ENCODE measurements around the gene CAPN12.

CAPN12 gene

GRCh38 chr19:38763795-38764220, 19.5 kb upstream of the CAPN12 start:
- TF ChIP-seq RAD21 (IDR thresholded peaks at IDR 0.05; ENCODE audit: low read depth) = no peak
- no peak for TF ChIP-seq TAF1 (IDR thresholded peaks at IDR 0.05; ENCODE audit: low read depth)
- no peak for TF ChIP-seq TCF12 (IDR thresholded peaks at IDR 0.05; ENCODE audit: low read depth)
- TF ChIP-seq, protein P1, sequence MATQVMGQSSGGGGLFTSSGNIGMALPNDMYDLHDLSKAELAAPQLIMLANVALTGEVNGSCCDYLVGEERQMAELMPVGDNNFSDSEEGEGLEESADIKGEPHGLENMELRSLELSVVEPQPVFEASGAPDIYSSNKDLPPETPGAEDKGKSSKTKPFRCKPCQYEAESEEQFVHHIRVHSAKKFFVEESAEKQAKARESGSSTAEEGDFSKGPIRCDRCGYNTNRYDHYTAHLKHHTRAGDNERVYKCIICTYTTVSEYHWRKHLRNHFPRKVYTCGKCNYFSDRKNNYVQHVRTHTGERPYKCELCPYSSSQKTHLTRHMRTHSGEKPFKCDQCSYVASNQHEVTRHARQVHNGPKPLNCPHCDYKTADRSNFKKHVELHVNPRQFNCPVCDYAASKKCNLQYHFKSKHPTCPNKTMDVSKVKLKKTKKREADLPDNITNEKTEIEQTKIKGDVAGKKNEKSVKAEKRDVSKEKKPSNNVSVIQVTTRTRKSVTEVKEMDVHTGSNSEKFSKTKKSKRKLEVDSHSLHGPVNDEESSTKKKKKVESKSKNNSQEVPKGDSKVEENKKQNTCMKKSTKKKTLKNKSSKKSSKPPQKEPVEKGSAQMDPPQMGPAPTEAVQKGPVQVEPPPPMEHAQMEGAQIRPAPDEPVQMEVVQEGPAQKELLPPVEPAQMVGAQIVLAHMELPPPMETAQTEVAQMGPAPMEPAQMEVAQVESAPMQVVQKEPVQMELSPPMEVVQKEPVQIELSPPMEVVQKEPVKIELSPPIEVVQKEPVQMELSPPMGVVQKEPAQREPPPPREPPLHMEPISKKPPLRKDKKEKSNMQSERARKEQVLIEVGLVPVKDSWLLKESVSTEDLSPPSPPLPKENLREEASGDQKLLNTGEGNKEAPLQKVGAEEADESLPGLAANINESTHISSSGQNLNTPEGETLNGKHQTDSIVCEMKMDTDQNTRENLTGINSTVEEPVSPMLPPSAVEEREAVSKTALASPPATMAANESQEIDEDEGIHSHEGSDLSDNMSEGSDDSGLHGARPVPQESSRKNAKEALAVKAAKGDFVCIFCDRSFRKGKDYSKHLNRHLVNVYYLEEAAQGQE (IDR thresholded peaks at IDR 0.05; ENCODE audit: low read depth) = no peak
- TF ChIP-seq YY1 (IDR thresholded peaks at IDR 0.05; ENCODE audit: low read depth) = no peak
- no peak for TF ChIP-seq TEAD4 (IDR thresholded peaks at IDR 0.05)
- TF ChIP-seq, protein P2, sequence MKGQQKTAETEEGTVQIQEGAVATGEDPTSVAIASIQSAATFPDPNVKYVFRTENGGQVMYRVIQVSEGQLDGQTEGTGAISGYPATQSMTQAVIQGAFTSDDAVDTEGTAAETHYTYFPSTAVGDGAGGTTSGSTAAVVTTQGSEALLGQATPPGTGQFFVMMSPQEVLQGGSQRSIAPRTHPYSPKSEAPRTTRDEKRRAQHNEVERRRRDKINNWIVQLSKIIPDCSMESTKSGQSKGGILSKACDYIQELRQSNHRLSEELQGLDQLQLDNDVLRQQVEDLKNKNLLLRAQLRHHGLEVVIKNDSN (IDR thresholded peaks at IDR 0.05) = no peak
- no peak for TF ChIP-seq ZBTB7A (IDR thresholded peaks at IDR 0.05; ENCODE audit: low read depth)

DNA sequence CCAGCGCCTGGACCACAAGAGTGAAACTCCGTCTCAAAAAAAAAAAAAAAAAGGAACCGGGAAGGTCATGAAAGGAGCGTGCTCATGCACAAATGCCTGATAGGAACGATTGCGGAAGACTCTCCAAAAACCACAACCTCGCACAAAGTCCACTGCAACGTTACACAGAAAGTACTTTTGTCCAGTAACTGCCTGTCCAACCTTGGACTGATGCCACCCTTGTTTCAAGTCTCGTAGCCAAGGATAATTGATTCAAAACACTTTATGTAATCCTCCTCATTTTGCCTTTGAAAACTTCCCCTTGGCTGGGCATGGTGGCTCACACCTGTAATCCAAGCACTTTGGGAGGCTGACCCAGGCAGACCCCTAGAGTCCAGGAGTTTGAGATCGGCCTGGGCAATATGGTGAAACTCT, 15.3 kb upstream of the CAPN12 start:
- TF ChIP-seq, protein P2 (IDR thresholded peaks at IDR 0.05) = no peak
- TF ChIP-seq TCF12 (IDR thresholded peaks at IDR 0.05; ENCODE audit: low read depth) = no peak
- no peak for TF ChIP-seq RAD21 (IDR thresholded peaks at IDR 0.05; ENCODE audit: low read depth)
- no peak for TF ChIP-seq FOXM1 (IDR thresholded peaks at IDR 0.05; ENCODE audit: borderline replicate concordance, low read depth)
- no peak for TF ChIP-seq EGR1 (IDR thresholded peaks at IDR 0.05)
- TF ChIP-seq, protein P3, sequence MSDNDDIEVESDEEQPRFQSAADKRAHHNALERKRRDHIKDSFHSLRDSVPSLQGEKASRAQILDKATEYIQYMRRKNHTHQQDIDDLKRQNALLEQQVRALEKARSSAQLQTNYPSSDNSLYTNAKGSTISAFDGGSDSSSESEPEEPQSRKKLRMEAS (IDR thresholded peaks at IDR 0.05) = no peak
- TF ChIP-seq TEAD4 (IDR thresholded peaks at IDR 0.05) = no peak
- no peak for TF ChIP-seq EP300 (IDR thresholded peaks at IDR 0.05; ENCODE audit: borderline replicate concordance)
- no peak for TF ChIP-seq YY1 (IDR thresholded peaks at IDR 0.05; ENCODE audit: low read depth)
- TF ChIP-seq ZBTB7A (IDR thresholded peaks at IDR 0.05; ENCODE audit: low read depth) = no peak

- TF ChIP-seq, protein P1 (IDR thresholded peaks at IDR 0.05; ENCODE audit: low read depth) = no peak
- TF ChIP-seq FOXM1 (IDR thresholded peaks at IDR 0.05; ENCODE audit: borderline replicate concordance, low read depth) (no peak), RAD21 (IDR thresholded peaks at IDR 0.05; ENCODE audit: low read depth) (no peak), NFIC (IDR thresholded peaks at IDR 0.05) (no peak), YY1 (IDR thresholded peaks at IDR 0.05; ENCODE audit: low read depth) (no peak), CREB1 (IDR thresholded peaks at IDR 0.05; ENCODE audit: low read depth) (no peak)
These were observed 1.0 kb upstream of the CAPN12 start for GRCh38 chr19:38745316-38745715.

- TF ChIP-seq YY1 (IDR thresholded peaks at IDR 0.05; ENCODE audit: low read depth) (no peak), FOXM1 (IDR thresholded peaks at IDR 0.05; ENCODE audit: borderline replicate concordance, low read depth) (no peak), TEAD4 (IDR thresholded peaks at IDR 0.05) (no peak), TCF12 (IDR thresholded peaks at IDR 0.05; ENCODE audit: low read depth) (no peak)
- TF ChIP-seq, protein P1 (IDR thresholded peaks at IDR 0.05; ENCODE audit: low read depth) = no peak
These were observed 600 bp upstream of the CAPN12 start for GRCh38 chr19:38744874-38745273.

- TF ChIP-seq YY1 (IDR thresholded peaks at IDR 0.05; ENCODE audit: low read depth) = no peak
- no peak for TF ChIP-seq TAF1 (IDR thresholded peaks at IDR 0.05; ENCODE audit: low read depth)
- no peak for TF ChIP-seq EP300 (IDR thresholded peaks at IDR 0.05; ENCODE audit: borderline replicate concordance)
- TF ChIP-seq FOXM1 (IDR thresholded peaks at IDR 0.05; ENCODE audit: borderline replicate concordance, low read depth) = no peak
- no peak for TF ChIP-seq EGR1 (IDR thresholded peaks at IDR 0.05)
- TF ChIP-seq CREB1 (IDR thresholded peaks at IDR 0.05; ENCODE audit: low read depth) = no peak
- no peak for TF ChIP-seq ZBTB7A (IDR thresholded peaks at IDR 0.05; ENCODE audit: low read depth)
- TF ChIP-seq, protein P2 (IDR thresholded peaks at IDR 0.05) = no peak
- TF ChIP-seq TCF12 (IDR thresholded peaks at IDR 0.05; ENCODE audit: low read depth) = no peak
- TF ChIP-seq, protein P1 (IDR thresholded peaks at IDR 0.05; ENCODE audit: low read depth) = no peak
- TF ChIP-seq, protein P3 (IDR thresholded peaks at IDR 0.05) = no peak
- no peak for TF ChIP-seq CEBPB (IDR thresholded peaks at IDR 0.05)
- no peak for TF ChIP-seq RAD21 (IDR thresholded peaks at IDR 0.05; ENCODE audit: low read depth)
- TF ChIP-seq NFIC (IDR thresholded peaks at IDR 0.05) = no peak
- no peak for TF ChIP-seq TEAD4 (IDR thresholded peaks at IDR 0.05)
These were observed 628 bp downstream of the CAPN12 start for GRCh38 chr19:38743394-38744297.

All from Ishikawa (cell line).